IPS-20b (cell line): ENCODE measurements around the gene ARHGAP15.

Experiments used
- H3K27ac ChIP-seq: one replicate; pipeline ENCODE4 v1.5.1; 2013; ENCODE audit warnings: low read length
- H3K27me3 ChIP-seq: 2 replicates; pipeline ENCODE4 v1.6.1; 2013; ENCODE audit warnings: mild to moderate bottlenecking, low read length, inconsistent platforms; ENCODE audit not compliant: insufficient read depth
- H3K36me3 ChIP-seq: 2 replicates; pipeline ENCODE4 v1.6.1; 2013; ENCODE audit warnings: low read depth, mild to moderate bottlenecking, inconsistent platforms, low read length, moderate library complexity; ENCODE audit not compliant: insufficient read depth
- H3K4me1 ChIP-seq: 2 replicates; pipeline ENCODE4 v1.6.1; 2013; ENCODE audit warnings: mild to moderate bottlenecking, control low read depth, inconsistent platforms, low read length, moderate library complexity; ENCODE audit not compliant: insufficient read depth
- H3K4me3 ChIP-seq: 2 replicates; pipeline ENCODE4 v1.5.1; 2013; ENCODE audit warnings: mild to moderate bottlenecking, low read length, inconsistent platforms
- H3K9ac ChIP-seq: 2 replicates; pipeline ENCODE4 v1.6.1; 2013; ENCODE audit warnings: low read depth, mild to moderate bottlenecking, inconsistent platforms, low read length, moderate library complexity
- H3K9me3 ChIP-seq: 2 replicates; pipeline ENCODE4 v1.6.1; 2013; ENCODE audit warnings: mild to moderate bottlenecking, low read depth, low read length, inconsistent platforms; ENCODE audit not compliant: insufficient read depth

ARHGAP15 gene

DNA sequence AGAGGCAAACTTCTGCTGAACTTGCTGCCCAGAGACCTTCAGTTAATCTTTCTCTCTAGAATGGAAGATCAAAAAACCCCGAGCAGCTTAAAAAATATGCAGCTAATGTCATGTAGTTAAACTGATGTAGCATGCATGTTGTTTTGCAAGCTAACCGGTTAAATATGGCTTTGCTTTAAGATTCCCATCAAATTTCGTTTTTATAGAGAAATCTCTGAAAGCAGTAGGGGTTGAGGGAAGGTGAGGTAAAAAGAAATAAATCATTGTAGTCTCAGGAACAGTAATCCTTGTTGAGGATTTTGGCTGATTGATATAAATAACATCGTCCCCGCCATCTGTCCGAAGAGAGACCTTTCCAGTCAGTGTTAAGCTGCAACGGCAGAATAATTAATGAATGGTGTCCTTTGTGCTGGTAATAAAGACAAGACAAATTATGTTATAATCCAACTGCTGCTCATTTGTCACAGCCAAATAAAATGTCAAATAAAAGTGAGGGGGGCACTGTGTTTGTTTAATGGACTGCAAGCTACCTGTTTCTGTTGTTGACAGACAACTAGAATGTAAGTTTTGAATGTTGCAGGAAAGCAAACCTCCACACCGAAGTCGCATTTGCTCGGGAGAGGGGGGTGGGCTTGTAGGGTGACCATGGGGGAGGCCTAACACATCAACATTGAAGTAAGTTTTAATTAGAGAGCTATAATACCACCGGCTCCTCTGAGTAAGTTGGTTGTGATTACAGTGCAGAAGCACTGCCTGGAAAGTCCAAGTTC lies 555.5 kb downstream of the ARHGAP15 start:
- Histone ChIP-seq H3K27ac (no peak overlapping the region), H3K27me3 (no peaks in the 10 kb centered on the region), H3K9me3 (no peaks in the 10 kb centered on the region), H3K9ac (no peak overlapping the region), H3K4me3 (no peak overlapping the region), H3K36me3 (no peaks in the 10 kb centered on the region), H3K4me1 (peaks cover 15% of the 10 kb centered on the region)

DNA sequence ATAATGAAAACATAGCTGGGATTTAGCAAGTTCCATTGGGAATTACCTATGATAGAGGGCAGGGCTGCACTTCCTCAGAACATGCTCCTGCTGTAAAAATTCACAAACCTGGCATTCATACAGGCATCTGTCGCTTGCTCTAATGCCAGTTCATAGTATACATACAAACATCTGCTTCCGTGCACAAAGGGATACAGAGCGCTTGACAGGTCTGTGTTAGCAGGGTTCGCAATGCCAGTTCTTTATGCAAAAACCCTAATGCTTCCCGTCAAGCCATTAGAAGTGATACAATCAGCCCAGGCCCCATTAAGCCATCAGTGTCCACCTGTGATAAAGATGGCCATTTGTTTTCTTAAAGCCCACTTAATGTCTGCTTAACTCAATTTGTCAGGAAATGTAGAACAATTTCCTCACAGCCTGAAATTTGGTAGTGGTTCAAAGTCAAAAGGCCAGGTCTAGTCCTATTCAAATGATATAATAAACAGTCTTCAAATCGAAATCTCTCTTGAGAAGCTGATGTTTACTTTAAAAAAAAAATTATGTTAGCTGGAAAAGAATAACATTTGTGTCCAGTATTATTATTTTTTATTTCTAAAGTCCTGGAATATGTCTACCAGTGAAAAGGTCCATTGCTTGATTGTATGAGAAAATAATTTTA lies 556.3 kb downstream of the ARHGAP15 start:
- H3K9ac ChIP-seq: no peak overlapping the region
- H3K4me1 ChIP-seq: peaks cover 22% of the 10 kb centered on the region
- H3K27me3 ChIP-seq: no peaks in the 10 kb centered on the region
- H3K9me3 ChIP-seq: no peaks in the 10 kb centered on the region
- no peaks in the 10 kb centered on the region for H3K36me3 ChIP-seq
- H3K27ac ChIP-seq: no peak overlapping the region
- H3K4me3 ChIP-seq: no peak overlapping the region

- Histone ChIP-seq H3K4me3 (no peak overlapping the region), H3K27me3 (no peaks in the 10 kb centered on the region), H3K4me1 (peaks cover 24% of the 10 kb centered on the region), H3K9me3 (no peaks in the 10 kb centered on the region), H3K36me3 (no peaks in the 10 kb centered on the region), H3K9ac (no peak overlapping the region), H3K27ac (no peak overlapping the region)
Observed at GRCh38 chr2:143686585-143687164, 557.5 kb downstream of the ARHGAP15 start.

GRCh38 chr2:143688248-143688647 lies 559.0 kb downstream of the ARHGAP15 start:
- peaks cover 35% of the 10 kb centered on the region for H3K4me1 ChIP-seq
- no peaks in the 10 kb centered on the region for H3K27me3 ChIP-seq
- H3K27ac ChIP-seq: no peak overlapping the region
- no peaks in the 10 kb centered on the region for H3K36me3 ChIP-seq
- H3K9ac ChIP-seq: no peak overlapping the region
- no peak overlapping the region for H3K4me3 ChIP-seq
- H3K9me3 ChIP-seq: no peaks in the 10 kb centered on the region

DNA sequence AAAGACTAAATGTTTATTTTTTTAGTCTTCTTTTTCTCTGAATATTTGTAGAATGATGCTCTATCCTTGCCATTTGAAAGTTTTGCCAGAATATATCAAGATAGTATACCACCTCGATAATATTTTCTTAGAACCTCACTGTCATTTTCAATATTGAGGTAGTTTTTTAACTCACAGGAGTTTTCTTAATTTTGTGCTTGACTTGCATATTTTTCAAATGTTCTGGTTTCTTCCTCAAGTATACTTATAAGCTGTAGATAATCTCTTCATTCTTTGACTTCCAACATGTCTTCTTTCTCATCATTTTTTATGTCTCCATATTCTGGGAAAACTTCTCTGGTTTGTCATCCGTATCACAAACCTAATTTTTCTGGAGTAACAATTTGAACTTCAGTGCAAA lies 559.6 kb downstream of the ARHGAP15 start:
- no peak overlapping the region for H3K4me3 ChIP-seq
- H3K36me3 ChIP-seq: no peaks in the 10 kb centered on the region
- no peak overlapping the region for H3K27ac ChIP-seq
- no peaks in the 10 kb centered on the region for H3K9me3 ChIP-seq
- no peaks in the 10 kb centered on the region for H3K27me3 ChIP-seq
- peaks cover 36% of the 10 kb centered on the region for H3K4me1 ChIP-seq
- no peak overlapping the region for H3K9ac ChIP-seq

- no peaks in the 10 kb centered on the region for H3K27me3 ChIP-seq
- H3K4me1 ChIP-seq: peaks cover 36% of the 10 kb centered on the region
Observed at GRCh38 chr2:143689541-143689940, 560.3 kb downstream of the ARHGAP15 start.

DNA sequence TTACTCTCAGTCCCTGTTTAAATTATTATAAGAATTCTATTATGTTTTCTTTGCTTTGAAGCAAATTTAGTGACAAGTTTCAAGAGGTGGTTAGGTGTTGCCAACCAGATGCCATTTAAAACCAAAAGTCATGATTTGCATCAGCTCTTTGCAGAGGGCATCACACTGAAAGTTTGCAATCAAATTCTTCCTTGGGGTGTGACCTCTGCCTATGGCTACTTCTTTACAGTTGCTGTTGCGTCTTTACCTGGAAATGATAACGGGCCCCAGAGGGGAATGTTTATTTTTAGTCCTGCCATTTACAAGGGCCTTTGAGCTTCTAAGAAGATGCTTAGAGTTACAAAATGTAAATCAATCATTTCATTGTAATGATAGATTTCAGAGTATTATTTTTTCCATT lies 561.0 kb downstream of the ARHGAP15 start:
- H3K36me3 ChIP-seq: no peaks in the 10 kb centered on the region
- no peaks in the 10 kb centered on the region for H3K27me3 ChIP-seq
- no peaks in the 10 kb centered on the region for H3K9me3 ChIP-seq
- peaks cover 36% of the 10 kb centered on the region for H3K4me1 ChIP-seq
- no peak overlapping the region for H3K4me3 ChIP-seq
- no peak overlapping the region for H3K9ac ChIP-seq
- H3K27ac ChIP-seq: no peak overlapping the region

More at GRCh38 chr2:143689541-143689940, 560.3 kb downstream of the ARHGAP15 start:
- no peak overlapping the region for H3K27ac ChIP-seq
- H3K9ac ChIP-seq: no peak overlapping the region
- no peaks in the 10 kb centered on the region for H3K9me3 ChIP-seq
- H3K36me3 ChIP-seq: no peaks in the 10 kb centered on the region
- H3K4me3 ChIP-seq: no peak overlapping the region

DNA sequence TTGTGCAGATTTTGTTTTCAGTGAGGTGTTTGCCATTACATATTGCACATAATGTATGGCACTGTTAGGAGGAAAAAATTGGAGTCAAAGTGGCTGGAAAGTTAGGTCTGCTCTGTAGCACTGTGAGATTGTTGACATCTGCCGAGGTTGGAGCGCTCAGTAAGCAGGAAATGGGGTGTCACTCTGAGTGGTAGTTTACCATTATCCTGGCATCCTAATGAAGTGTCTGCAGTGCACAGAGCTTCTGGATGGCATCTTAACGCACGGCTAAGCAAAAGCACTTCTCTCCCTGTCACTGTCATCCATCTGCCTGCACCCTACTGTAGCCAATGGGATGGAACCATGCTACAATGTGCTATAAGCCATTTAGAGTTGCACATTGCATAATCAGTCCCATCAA lies 561.9 kb downstream of the ARHGAP15 start:
- H3K4me3 ChIP-seq: no peak overlapping the region
- peaks cover 36% of the 10 kb centered on the region for H3K4me1 ChIP-seq
- H3K9me3 ChIP-seq: no peaks in the 10 kb centered on the region
- no peak overlapping the region for H3K27ac ChIP-seq
- H3K9ac ChIP-seq: no peak overlapping the region
- no peaks in the 10 kb centered on the region for H3K36me3 ChIP-seq
- no peaks in the 10 kb centered on the region for H3K27me3 ChIP-seq

DNA sequence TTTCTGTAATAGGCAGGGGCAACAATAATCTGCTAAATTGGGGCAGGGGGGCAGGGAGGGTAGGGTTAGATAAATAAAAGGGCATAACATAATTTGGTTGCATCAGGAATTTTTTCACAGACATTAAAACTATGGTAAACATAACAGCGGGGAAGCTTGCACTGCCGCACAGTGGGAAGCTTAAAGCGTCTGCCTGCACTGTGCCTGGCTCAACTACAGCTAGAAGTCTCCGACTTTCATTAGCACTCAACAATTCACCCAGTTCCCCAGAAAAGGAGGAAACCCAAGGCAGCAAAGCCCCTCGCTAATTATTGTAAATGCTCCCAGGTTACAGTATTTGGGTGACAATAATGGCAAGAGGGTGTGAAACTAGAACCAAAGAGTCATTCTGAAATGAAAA lies 562.9 kb downstream of the ARHGAP15 start:
- H3K36me3 ChIP-seq: no peaks in the 10 kb centered on the region
- H3K27ac ChIP-seq: no peak overlapping the region
- H3K4me1 ChIP-seq: peaks cover 36% of the 10 kb centered on the region
- no peak overlapping the region; the same call in 1 of the 2 replicates for H3K4me3 ChIP-seq
- H3K9me3 ChIP-seq: no peaks in the 10 kb centered on the region
- no peak overlapping the region for H3K9ac ChIP-seq
- H3K27me3 ChIP-seq: no peaks in the 10 kb centered on the region

DNA sequence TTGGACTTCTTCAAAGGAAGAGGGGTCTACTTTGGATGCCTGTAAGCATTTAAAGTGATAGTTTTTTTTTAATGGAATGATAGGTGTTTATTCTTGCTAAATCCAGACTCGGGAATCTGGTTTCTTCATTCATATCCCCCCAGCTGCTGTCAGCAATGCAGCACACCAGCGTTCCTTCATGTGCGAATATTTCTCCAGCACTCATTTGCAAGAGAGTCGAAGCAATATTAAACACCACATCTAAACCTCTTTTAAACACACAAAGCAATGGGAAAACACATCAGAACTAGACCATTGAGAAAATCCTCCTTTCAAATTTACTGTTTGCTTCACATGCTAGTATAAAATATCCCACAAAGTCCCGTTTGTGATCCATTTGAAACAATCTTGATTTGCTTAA lies 563.7 kb downstream of the ARHGAP15 start:
- Histone ChIP-seq H3K27ac (no peak overlapping the region), H3K4me1 (peaks cover 35% of the 10 kb centered on the region), H3K9me3 (no peaks in the 10 kb centered on the region), H3K27me3 (no peaks in the 10 kb centered on the region), H3K9ac (no peak overlapping the region), H3K36me3 (no peaks in the 10 kb centered on the region), H3K4me3 (no peak overlapping the region)

DNA sequence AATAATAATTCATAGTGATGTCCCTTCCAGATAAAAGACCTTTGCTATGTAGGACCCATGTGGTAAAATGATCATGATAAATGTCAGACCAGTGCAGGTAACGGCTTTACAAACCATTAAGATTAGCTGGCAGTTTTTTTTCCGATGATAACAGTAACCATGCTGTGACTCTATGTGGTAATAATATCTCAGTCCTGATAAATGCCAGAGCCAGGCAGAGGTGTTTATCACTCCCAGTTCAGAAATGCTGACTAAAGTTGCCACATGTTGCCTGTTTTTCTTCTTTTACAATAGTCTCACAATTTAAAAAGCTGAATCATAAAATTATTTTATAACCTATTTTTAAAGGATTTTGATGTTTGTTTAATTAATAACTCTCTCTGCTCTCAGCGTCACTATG lies 565.1 kb downstream of the ARHGAP15 start:
- Histone ChIP-seq H3K4me3 (no peak overlapping the region), H3K27me3 (no peaks in the 10 kb centered on the region), H3K4me1 (peaks cover 25% of the 10 kb centered on the region), H3K36me3 (no peaks in the 10 kb centered on the region), H3K9ac (no peak overlapping the region), H3K9me3 (no peaks in the 10 kb centered on the region), H3K27ac (no peak overlapping the region)

DNA sequence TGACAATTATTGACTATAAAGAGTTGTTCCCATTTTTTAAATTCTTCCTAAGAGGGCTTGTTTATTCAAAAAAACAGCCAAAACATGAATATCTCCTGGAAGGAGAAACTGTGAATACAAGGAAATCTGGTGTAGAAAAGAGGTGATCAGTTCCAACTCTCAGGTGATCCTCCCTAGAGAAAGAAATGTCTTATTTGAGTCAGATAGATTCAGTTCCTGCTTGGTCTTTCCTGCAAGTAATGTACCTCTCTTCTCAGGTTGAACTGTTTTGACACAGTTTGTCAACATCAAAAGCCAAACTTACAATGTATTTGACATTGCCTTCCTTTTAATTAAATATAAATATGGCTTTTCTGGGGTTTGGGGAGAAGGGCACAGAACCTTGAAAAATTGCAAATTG lies 567.4 kb downstream of the ARHGAP15 start:
- Histone ChIP-seq H3K27ac (no peak overlapping the region), H3K4me1 (peaks cover 12% of the 10 kb centered on the region), H3K4me3 (no peak overlapping the region), H3K9me3 (no peaks in the 10 kb centered on the region), H3K36me3 (no peaks in the 10 kb centered on the region), H3K27me3 (no peaks in the 10 kb centered on the region), H3K9ac (no peak overlapping the region)
